ENCODE measurements around the gene PLEKHA6.
"Not testable (repeated sequence)": the region's sequence is repeated elsewhere in the genome, so short reads cannot be mapped to it uniquely, and the experiment has no call there.

The PLEKHA6 gene

GRCh38 chr1:204335533-204335932, 24.2 kb downstream of the PLEKHA6 start:
- no peak for DNase-seq (ENCODE audit: low spot score)

- DNase-seq (ENCODE audit: low spot score), result no peak
Observed at GRCh38 chr1:204335085-204335484, 24.6 kb downstream of the PLEKHA6 start.

- no peak for DNase-seq (ENCODE audit: low spot score)
Observed at GRCh38 chr1:204334455-204334854, 25.3 kb downstream of the PLEKHA6 start.

GRCh38 chr1:204333427-204333826, 26.3 kb downstream of the PLEKHA6 start:
- DNase-seq (ENCODE audit: low spot score), result no peak

- DNase-seq (ENCODE audit: low spot score), result no peak
Observed at GRCh38 chr1:204331847-204332487, 27.8 kb downstream of the PLEKHA6 start.

GRCh38 chr1:204331275-204331674, 28.5 kb downstream of the PLEKHA6 start:
- no peak for DNase-seq (ENCODE audit: low spot score)

- not testable (repeated sequence) for DNase-seq (ENCODE audit: low spot score)
Observed at GRCh38 chr1:204327870-204328269, 31.9 kb downstream of the PLEKHA6 start.

- no peak for DNase-seq (ENCODE audit: low spot score)
Observed at GRCh38 chr1:204327359-204327758, 32.4 kb downstream of the PLEKHA6 start.

GRCh38 chr1:204326771-204327300, 32.9 kb downstream of the PLEKHA6 start:
- peak; percentile 72 for DNase-seq (ENCODE audit: low spot score)

- DNase-seq (ENCODE audit: low spot score), result no peak
Observed at GRCh38 chr1:204325944-204326343, 33.8 kb downstream of the PLEKHA6 start.

- DNase-seq (ENCODE audit: low spot score), result no peak
Observed at GRCh38 chr1:204323887-204324286, 35.8 kb downstream of the PLEKHA6 start.

- no peak for DNase-seq (ENCODE audit: low spot score)
Observed at GRCh38 chr1:204322339-204322868, 37.3 kb downstream of the PLEKHA6 start.

GRCh38 chr1:204321665-204322064, 38.1 kb downstream of the PLEKHA6 start:
- DNase-seq (ENCODE audit: low spot score), result no peak

- no peak for DNase-seq (ENCODE audit: low spot score)
Observed at GRCh38 chr1:204321051-204321450, 38.7 kb downstream of the PLEKHA6 start.

GRCh38 chr1:204320382-204320804, 39.3 kb downstream of the PLEKHA6 start:
- no peak for DNase-seq (ENCODE audit: low spot score)

GRCh38 chr1:204319462-204319861, 40.3 kb downstream of the PLEKHA6 start:
- DNase-seq (ENCODE audit: low spot score), result no peak

GRCh38 chr1:204319027-204319426, 40.7 kb downstream of the PLEKHA6 start:
- no peak for DNase-seq (ENCODE audit: low spot score)

- no peak for DNase-seq (ENCODE audit: low spot score)
Observed at GRCh38 chr1:204318324-204318723, 41.4 kb downstream of the PLEKHA6 start.

- DNase-seq (ENCODE audit: low spot score), result no peak
Observed at GRCh38 chr1:204317170-204317569, 42.6 kb downstream of the PLEKHA6 start.

- DNase-seq (ENCODE audit: low spot score), result no peak
Observed at GRCh38 chr1:204316164-204316563, 43.6 kb downstream of the PLEKHA6 start.

- no peak for DNase-seq (ENCODE audit: low spot score)
Observed at GRCh38 chr1:204314893-204315658, 44.7 kb downstream of the PLEKHA6 start.

GRCh38 chr1:204314171-204314892, 45.4 kb downstream of the PLEKHA6 start:
- no peak for DNase-seq (ENCODE audit: low spot score)
